ENCODE results near the gene ZNF41. TPM values are rescaled to one million over a fixed set of nuclear protein-coding genes. Genes with fewer than 3 reads are reported as not detected.

The ZNF41 gene
- polyA plus RNA-seq, 3 donors, result 1.8 to 4.3 (median 3.1) TPM

GRCh38 chrX:47446971-47447370, 36.1 kb downstream of the ZNF41 start:
- WGBS (ENCODE audit: insufficient coverage), result no CpG with 5 or more reads among the region's 2 CpGs
- H3K36me3 ChIP-seq (replicated peaks in 1 of 2; ENCODE audit: control insufficient read depth in 1 of 2, insufficient read depth in 2 of 2, low read length in 2 of 2), result peaks cover 20 to 50% of the 10 kb centered on the region in 2 donors
- H3K79me2 ChIP-seq (ENCODE audit: insufficient read depth, low read length), result no peaks in the 10 kb centered on the region
- H3K27ac Mint-ChIP-seq, result no peak overlapping the region
- no peak overlapping the region for H3K27ac ChIP-seq (ENCODE audit: low read depth in 1 of 2, low read length in 2 of 2)
- H3K27me3 ChIP-seq (ENCODE audit: control insufficient read depth in 2 of 2, insufficient read depth in 2 of 2, low read length in 2 of 2), result no peaks in the 10 kb centered on the region
- no peaks in the 10 kb centered on the region for H3K4me1 ChIP-seq (ENCODE audit: control insufficient read depth in 1 of 2, insufficient read depth in 2 of 2, low read length in 2 of 2)
- no peaks in the 10 kb centered on the region for H3K4me1 Mint-ChIP-seq
- TF ChIP-seq CTCF (IDR thresholded peaks at IDR 0.05), result no peak
- H3K27me3 Mint-ChIP-seq (ENCODE audit: low read depth in 3 of 3), result peaks cover 0 to under 1% (median 0%) of the 10 kb centered on the region in 3 donors
- H3K36me3 Mint-ChIP-seq, result peaks cover 30 to 38% of the 10 kb centered on the region in 2 donors
- H3K9me3 ChIP-seq (replicated peaks in 1 of 2; ENCODE audit: control insufficient read depth in 1 of 2, insufficient read depth in 1 of 2, low read length in 2 of 2), result peaks cover 41 to 73% of the 10 kb centered on the region in 2 donors
- H3K4me2 ChIP-seq (replicated peaks; ENCODE audit: extremely low read depth, low read length, poor library complexity, severe bottlenecking), result no peak overlapping the region
- H4K20me1 ChIP-seq (ENCODE audit: insufficient read depth, low read length), result no peaks in the 10 kb centered on the region
- H3K4me3 ChIP-seq (replicated peaks in 1 of 3; ENCODE audit: low read depth in 2 of 3, low read length in 3 of 3), result peak overlapping the region in 1 of 3 experiments; percentile 3
- peaks cover 32 to 80% (median 62%) of the 10 kb centered on the region in 7 donors for H3K9me3 Mint-ChIP-seq
- intact Hi-C loops (cut with micrococcal nuclease), result no loop called here
- no peak for DNase-seq
- no peak overlapping the region for H3K9ac ChIP-seq (ENCODE audit: insufficient read depth, low read length, poor library complexity, severe bottlenecking)
- no peak overlapping the region for H3K4me3 Mint-ChIP-seq
- H2AFZ ChIP-seq (ENCODE audit: insufficient read depth, low read depth, low read length, poor library complexity, severe bottlenecking), result no peak overlapping the region

- Histone ChIP-seq H4K20me1 (ENCODE audit: insufficient read depth, low read length) (no peaks in the 10 kb centered on the region), H3K9ac (ENCODE audit: insufficient read depth, low read length, poor library complexity, severe bottlenecking) (no peak overlapping the region), H3K4me2 (replicated peaks; ENCODE audit: extremely low read depth, low read length, poor library complexity, severe bottlenecking) (no peak overlapping the region), H3K4me3 (replicated peaks in 1 of 3; ENCODE audit: low read depth in 2 of 3, low read length in 3 of 3) (no peak overlapping the region), H3K79me2 (ENCODE audit: insufficient read depth, low read length) (no peaks in the 10 kb centered on the region), H3K27me3 (ENCODE audit: control insufficient read depth in 2 of 2, insufficient read depth in 2 of 2, low read length in 2 of 2) (no peaks in the 10 kb centered on the region), H2AFZ (ENCODE audit: insufficient read depth, low read depth, low read length, poor library complexity, severe bottlenecking) (no peak overlapping the region), H3K4me1 (ENCODE audit: control insufficient read depth in 1 of 2, insufficient read depth in 2 of 2, low read length in 2 of 2) (no peaks in the 10 kb centered on the region), H3K27ac (ENCODE audit: low read depth in 1 of 2, low read length in 2 of 2) (no peak overlapping the region), H3K9me3 (replicated peaks in 1 of 2; ENCODE audit: control insufficient read depth in 1 of 2, insufficient read depth in 1 of 2, low read length in 2 of 2) (peaks cover 36 to 70% of the 10 kb centered on the region in 2 donors), H3K36me3 (replicated peaks in 1 of 2; ENCODE audit: control insufficient read depth in 1 of 2, insufficient read depth in 2 of 2, low read length in 2 of 2) (peaks cover 17 to 45% of the 10 kb centered on the region in 2 donors)
- intact Hi-C loops (cut with micrococcal nuclease), result no loop called here
- Mint-ChIP-seq H3K27ac (no peak overlapping the region), H3K4me3 (no peak overlapping the region), H3K9me3 (peaks cover 31 to 81% (median 58%) of the 10 kb centered on the region in 7 donors), H3K36me3 (peaks cover 27 to 32% of the 10 kb centered on the region in 2 donors), H3K27me3 (ENCODE audit: low read depth in 3 of 3) (no peaks in the 10 kb centered on the region), H3K4me1 (no peaks in the 10 kb centered on the region)
- WGBS (ENCODE audit: insufficient coverage), result no CpG with 5 or more reads among the region's 2 CpGs
- DNase-seq, result no peak
- TF ChIP-seq CTCF (IDR thresholded peaks at IDR 0.05), result no peak
Observed at GRCh38 chrX:47446431-47446830, 36.6 kb downstream of the ZNF41 start.

All from CD14-positive monocyte (primary cell).